Keratinocyte (primary cell): ENCODE results near the gene METAP1.

Experiments
- CTCF ChIP-seq, 3 experiments: IDR thresholded peaks in 1 of 3; conservative IDR thresholded peaks in 1 of 3; optimal IDR thresholded peaks in 1 of 3; 2 replicates in 2 of 3; 3 replicates in 1 of 3; pipeline versions ENCODE3 to v1.5.1; 2011; ENCODE audit warnings: low read length in 3 of 3, mild to moderate bottlenecking in 3 of 3, moderate library complexity in 2 of 3, control low read depth in 1 of 3, inconsistent platforms in 1 of 3; ENCODE audit not compliant: insufficient read depth in 2 of 3; ENCODE audit errors: extremely low read depth in 1 of 3
- EZH2 ChIP-seq: IDR thresholded peaks from one replicate; pipeline ENCODE4 v1.6.1; 2012; ENCODE audit warnings: inconsistent platforms, mild to moderate bottlenecking, low read length, moderate library complexity

GRCh38 chr4:99103166-99103565 is 107.6 kb downstream of the METAP1 start:
- TF ChIP-seq EZH2 (no peak), CTCF (optimal IDR thresholded peaks at IDR 0.05 in 1 of 3, IDR thresholded peaks at IDR 0.05 in 1 of 3, conservative IDR thresholded peaks at IDR 0.05 in 1 of 3; ENCODE audit: extremely low read depth in 1 of 3, insufficient read depth in 2 of 3, low read length in 3 of 3) (no peak)
